Vagina (tissue), 2 donors: ENCODE data around the gene POLN.

Source experiments
- CTCF ChIP-seq, 3 experiments: fragments of 450-650 bp in 2 of 3; fragments of 200-600 bp in 1 of 3; sonication (generic) in 1 of 3; IDR thresholded peaks; one replicate each; pipeline ENCODE4 v1.5.1; 2017 to 2019; ENCODE audit warnings: antibody characterized with exemption in 3 of 3, mild to moderate bottlenecking in 2 of 3, moderate library complexity in 2 of 3
- POLR2A ChIP-seq, 2 donors: fragments of 450-650 bp; IDR thresholded peaks; one replicate each; pipeline ENCODE4 v1.6.1; 2017; ENCODE audit warnings: antibody characterized with exemption in 2 of 2, mild to moderate bottlenecking in 2 of 2, moderate library complexity in 2 of 2
- POLR2AphosphoS5 ChIP-seq, 2 donors: sonication (generic); formaldehyde crosslinking; IDR thresholded peaks; one replicate each; pipeline ENCODE4 v1.9.0; 2017; ENCODE audit warnings: antibody characterized with exemption in 2 of 2, mild to moderate bottlenecking in 2 of 2, low read depth in 1 of 2; ENCODE audit not compliant: insufficient read depth in 1 of 2

DNA sequence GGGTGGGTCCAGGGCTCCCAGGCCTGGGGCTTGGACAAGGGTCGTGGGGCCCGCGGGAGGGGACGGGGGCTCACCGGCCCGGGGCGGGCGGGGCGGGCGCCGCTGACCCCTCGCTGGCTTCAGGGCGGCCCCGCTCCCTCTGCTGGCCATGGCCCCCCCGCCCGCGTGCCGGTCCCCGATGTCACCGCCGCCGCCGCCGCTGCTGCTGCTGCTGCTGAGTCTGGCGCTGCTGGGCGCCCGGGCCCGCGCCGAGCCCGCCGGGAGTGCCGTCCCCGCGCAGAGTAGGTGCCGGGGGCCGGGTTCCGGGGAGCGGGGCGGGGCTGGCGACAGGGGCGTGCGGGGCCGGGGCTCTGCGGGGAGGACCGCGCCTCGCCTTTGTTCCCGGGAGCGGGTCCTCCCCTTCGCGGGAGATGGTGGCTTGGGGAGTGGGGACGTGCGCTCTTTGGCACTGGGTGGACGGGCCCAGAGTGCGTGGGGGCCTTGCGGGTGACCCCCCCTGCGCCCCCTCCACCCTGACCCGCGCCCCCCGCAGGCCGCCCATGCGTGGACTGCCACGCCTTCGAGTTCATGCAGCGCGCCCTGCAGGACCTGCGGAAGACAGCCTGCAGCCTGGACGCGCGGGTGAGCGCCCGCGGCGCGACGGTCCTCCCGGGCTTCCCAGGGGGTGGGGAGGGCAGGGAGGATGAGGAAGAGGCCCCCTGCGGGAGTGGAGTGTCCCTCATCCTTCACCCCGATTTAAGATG is 199.5 kb downstream of the POLN start:
- TF ChIP-seq CTCF (IDR thresholded peaks at IDR 0.05) (no peak), POLR2AphosphoS5 (IDR thresholded peaks at IDR 0.05; ENCODE audit: insufficient read depth in 1 of 2, low read depth in 1 of 2) (no peak), POLR2A (IDR thresholded peaks at IDR 0.05) (no peak)
